Immature natural killer cell (primary cell): Measurements from ENCODE around the gene ERLIN1. TPM values are rescaled to one million over a fixed set of nuclear protein-coding genes. Genes with fewer than 3 reads are reported as not detected.
"Not testable (repeated sequence)": the region's sequence is repeated elsewhere in the genome, so short reads cannot be mapped to it uniquely, and the experiment has no call there.

Experiments
- DNase-seq, 3 donors: peaks; one replicate each; pipeline ENCODE4 v3.0.0; 2022; ENCODE audit warnings: mixed read lengths in 1 of 3
- H3K27ac Mint-ChIP-seq, 6 donors: one replicate each; pipeline ENCODE4 v1.8.0; 2020; ENCODE audit warnings: mixed read lengths in 6 of 6, mild to moderate bottlenecking in 5 of 6, inconsistent platforms in 4 of 6, moderate library complexity in 3 of 6
- H3K27me3 Mint-ChIP-seq, 3 donors: one replicate each; pipeline ENCODE4 v1.8.0; 2020 to 2021; ENCODE audit warnings: low read depth in 3 of 3, mild to moderate bottlenecking in 3 of 3, mixed read lengths in 3 of 3, moderate library complexity in 3 of 3, inconsistent platforms in 1 of 3
- H3K36me3 Mint-ChIP-seq, 3 donors: one replicate each; pipeline ENCODE4 v1.8.0; 2020; ENCODE audit warnings: mixed read lengths in 3 of 3, inconsistent platforms in 2 of 3, mild to moderate bottlenecking in 2 of 3
- H3K4me1 Mint-ChIP-seq, 2 donors: one replicate each; pipeline ENCODE4 v1.8.0; 2020; ENCODE audit warnings: inconsistent platforms in 2 of 2, mild to moderate bottlenecking in 2 of 2, mixed read lengths in 2 of 2, moderate library complexity in 1 of 2
- H3K4me3 Mint-ChIP-seq, 5 donors: one replicate each; pipeline ENCODE4 v1.8.0; 2020; ENCODE audit warnings: mild to moderate bottlenecking in 5 of 5, mixed read lengths in 5 of 5, inconsistent platforms in 3 of 5, moderate library complexity in 3 of 5
- H3K9me3 Mint-ChIP-seq, 6 donors: one replicate each; pipeline ENCODE4 v1.8.0; 2020; ENCODE audit warnings: mild to moderate bottlenecking in 6 of 6, mixed read lengths in 6 of 6, inconsistent platforms in 4 of 6, moderate library complexity in 3 of 6
- polyA plus RNA-seq, 3 donors: library from polyadenylated mRNA; unstranded; fragments of 300-500 nt; fragmentation: Illumina TruSeq; gene quantifications; one replicate each; pipeline ENCODE4 v1.2.3, GENCODE V29; 2021

ERLIN1 gene
- polyA plus RNA-seq, 3 donors from 2014 or later: 3.8 to 11.0 (median 9.6) TPM

- no peak overlapping the region for H3K27ac Mint-ChIP-seq
- no peak overlapping the region for H3K4me3 Mint-ChIP-seq
- H3K36me3 Mint-ChIP-seq: no peaks in the 10 kb centered on the region
- H3K4me1 Mint-ChIP-seq: no peaks in the 10 kb centered on the region
- DNase-seq: no peak
- no peaks in the 10 kb centered on the region for H3K9me3 Mint-ChIP-seq
- H3K27me3 Mint-ChIP-seq: peaks cover 0 to 13% (median 2%) of the 10 kb centered on the region in 3 donors
Measured at GRCh38 chr10:100140070-100140469, 45.8 kb downstream of the ERLIN1 start.

DNA sequence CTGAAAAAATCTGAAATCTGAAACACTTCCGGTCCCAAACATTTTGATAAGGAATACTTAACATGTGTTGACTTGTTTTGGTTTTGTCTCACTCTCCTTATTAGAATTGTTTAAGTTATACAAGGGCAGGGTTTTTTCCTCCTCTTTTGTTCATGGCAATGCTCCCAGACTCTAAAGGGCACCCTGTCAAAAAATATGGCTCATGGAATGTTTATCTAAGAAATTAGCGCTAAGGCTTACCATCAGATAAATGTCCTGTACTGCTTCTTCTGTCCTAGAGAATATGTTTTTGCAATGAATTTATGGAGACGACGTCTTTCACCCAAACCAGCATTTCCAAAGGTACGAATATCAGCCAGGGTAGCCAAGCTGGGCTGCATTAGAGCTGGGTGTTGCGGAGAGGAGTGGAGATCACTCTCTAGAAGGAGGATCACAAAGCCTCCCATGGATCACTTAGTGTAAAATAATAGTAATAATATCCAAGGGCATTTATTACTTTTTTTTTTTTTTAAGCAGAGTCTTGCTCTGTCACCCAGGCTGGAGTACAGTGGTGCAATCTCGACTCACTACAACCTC lies 46.8 kb downstream of the ERLIN1 start:
- Mint-ChIP-seq H3K4me3 (no peak overlapping the region), H3K36me3 (no peaks in the 10 kb centered on the region), H3K4me1 (no peaks in the 10 kb centered on the region), H3K9me3 (no peaks in the 10 kb centered on the region), H3K27me3 (peaks cover 0 to 12% (median 2%) of the 10 kb centered on the region in 3 donors), H3K27ac (no peak overlapping the region)
- no peak for DNase-seq

- Mint-ChIP-seq H3K36me3 (no peaks in the 10 kb centered on the region), H3K27me3 (peaks cover 0 to 5% (median 0%) of the 10 kb centered on the region in 3 donors), H3K27ac (no peak overlapping the region), H3K9me3 (peaks cover 0 to 2% (median 0%) of the 10 kb centered on the region in 6 donors), H3K4me3 (no peak overlapping the region), H3K4me1 (no peaks in the 10 kb centered on the region)
- DNase-seq: no peak
Measured at GRCh38 chr10:100135486-100135885, 50.3 kb downstream of the ERLIN1 start.

DNA sequence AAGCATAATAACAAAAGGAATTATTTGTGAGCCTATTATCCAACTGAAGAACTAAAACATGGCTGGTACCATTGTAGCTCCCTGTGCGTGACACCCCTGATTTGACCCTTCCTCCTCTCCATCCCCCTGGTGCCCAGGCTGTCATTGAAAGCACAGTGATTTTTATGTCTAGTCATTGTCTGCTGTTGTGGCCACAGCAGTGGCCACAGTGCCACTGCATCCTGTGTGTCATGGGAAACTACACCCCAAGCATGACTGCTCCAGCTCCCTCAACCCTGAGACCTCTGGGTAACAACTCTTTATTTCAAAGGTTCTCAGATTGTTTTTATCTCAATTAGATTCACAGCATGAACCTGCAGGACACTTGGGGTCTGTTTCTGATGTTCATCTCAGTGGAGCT lies 52.0 kb downstream of the ERLIN1 start:
- H3K27me3 Mint-ChIP-seq: peaks cover 0 to 5% (median under 1%) of the 10 kb centered on the region in 3 donors
- no peak overlapping the region for H3K4me3 Mint-ChIP-seq
- H3K9me3 Mint-ChIP-seq: peaks cover 0 to 2% (median 0%) of the 10 kb centered on the region in 6 donors
- H3K36me3 Mint-ChIP-seq: no peaks in the 10 kb centered on the region
- H3K4me1 Mint-ChIP-seq: no peaks in the 10 kb centered on the region
- H3K27ac Mint-ChIP-seq: no peak overlapping the region
- no peak for DNase-seq

DNA sequence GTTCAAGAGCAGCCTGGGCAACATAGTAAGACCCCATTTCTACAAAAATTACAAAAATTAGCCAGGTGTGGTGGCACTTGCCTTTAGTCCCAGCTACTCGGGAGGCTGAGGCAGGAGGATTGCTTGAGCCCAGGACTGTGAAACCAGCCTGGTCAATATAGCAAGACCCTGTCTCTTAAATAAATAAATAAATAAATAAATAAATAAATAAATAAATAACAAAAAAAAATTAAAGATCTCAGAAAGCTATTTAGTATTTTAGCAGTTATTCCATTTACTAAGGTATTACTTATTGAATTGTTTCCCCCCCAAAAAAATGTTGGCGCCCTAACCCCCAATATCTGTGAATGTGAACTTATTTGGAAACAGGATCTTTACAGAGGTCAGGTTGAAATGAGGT lies 53.4 kb downstream of the ERLIN1 start:
- no peaks in the 10 kb centered on the region for H3K4me1 Mint-ChIP-seq
- H3K27ac Mint-ChIP-seq: no peak overlapping the region
- no peaks in the 10 kb centered on the region for H3K36me3 Mint-ChIP-seq
- H3K9me3 Mint-ChIP-seq: peaks cover 0 to 2% (median 0%) of the 10 kb centered on the region in 6 donors
- peaks cover 0 to 9% (median 2%) of the 10 kb centered on the region in 3 donors for H3K27me3 Mint-ChIP-seq
- DNase-seq: no peak
- H3K4me3 Mint-ChIP-seq: no peak overlapping the region

- Mint-ChIP-seq H3K36me3 (no peaks in the 10 kb centered on the region), H3K27me3 (peaks cover 0 to 8% (median 2%) of the 10 kb centered on the region in 3 donors), H3K9me3 (peaks cover 0 to 2% (median 0%) of the 10 kb centered on the region in 6 donors), H3K4me1 (no peaks in the 10 kb centered on the region), H3K4me3 (no peak overlapping the region), H3K27ac (no peak overlapping the region)
- DNase-seq: no peak
Measured at GRCh38 chr10:100131571-100131970, 54.3 kb downstream of the ERLIN1 start.

DNA sequence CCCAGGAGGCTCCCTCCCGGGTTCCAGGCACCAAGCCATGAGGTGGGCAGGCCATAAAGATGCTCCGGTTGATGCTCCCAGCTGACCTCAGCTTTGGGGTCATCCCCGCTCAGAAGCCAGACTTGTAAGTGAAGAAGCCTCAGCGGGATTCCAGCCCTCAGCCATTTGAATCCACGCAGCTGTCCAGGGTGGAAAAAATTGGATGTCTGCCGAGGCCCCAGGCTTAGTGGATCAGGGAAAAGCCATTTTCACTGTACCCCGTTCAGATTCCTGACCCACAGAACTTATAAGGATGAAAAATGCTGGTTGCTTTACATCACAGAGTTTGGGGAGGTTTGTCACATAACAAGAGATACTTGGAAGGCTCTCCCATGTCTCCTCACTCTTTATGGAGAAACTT lies 55.0 kb downstream of the ERLIN1 start:
- DNase-seq: no peak
- no peaks in the 10 kb centered on the region for H3K36me3 Mint-ChIP-seq
- H3K4me3 Mint-ChIP-seq: no peak overlapping the region
- no peak overlapping the region for H3K27ac Mint-ChIP-seq
- H3K9me3 Mint-ChIP-seq: peaks cover 0 to 2% (median 0%) of the 10 kb centered on the region in 6 donors
- no peaks in the 10 kb centered on the region for H3K4me1 Mint-ChIP-seq
- peaks cover 0 to 4% (median 2%) of the 10 kb centered on the region in 3 donors for H3K27me3 Mint-ChIP-seq

- H3K4me3 Mint-ChIP-seq: no peak overlapping the region
- no peak overlapping the region for H3K27ac Mint-ChIP-seq
- no peaks in the 10 kb centered on the region for H3K4me1 Mint-ChIP-seq
- H3K36me3 Mint-ChIP-seq: no peaks in the 10 kb centered on the region
- H3K9me3 Mint-ChIP-seq: peaks cover 0 to 2% (median 0%) of the 10 kb centered on the region in 6 donors
- peaks cover 0 to 6% (median 2%) of the 10 kb centered on the region in 3 donors for H3K27me3 Mint-ChIP-seq
- no peak for DNase-seq
Measured at GRCh38 chr10:100129424-100129823, 56.4 kb downstream of the ERLIN1 start.

GRCh38 chr10:100128951-100129350 lies 56.9 kb downstream of the ERLIN1 start:
- H3K4me1 Mint-ChIP-seq: no peaks in the 10 kb centered on the region
- peaks cover 0 to 2% (median 0%) of the 10 kb centered on the region in 6 donors for H3K9me3 Mint-ChIP-seq
- H3K27me3 Mint-ChIP-seq: peaks cover 0 to 8% (median 2%) of the 10 kb centered on the region in 3 donors
- DNase-seq: no peak
- no peaks in the 10 kb centered on the region for H3K36me3 Mint-ChIP-seq
- no peak overlapping the region for H3K4me3 Mint-ChIP-seq
- no peak overlapping the region for H3K27ac Mint-ChIP-seq

GRCh38 chr10:100125335-100125734 lies 60.5 kb downstream of the ERLIN1 start:
- H3K9me3 Mint-ChIP-seq, H3K4me3 Mint-ChIP-seq: not testable (repeated sequence)

DNA sequence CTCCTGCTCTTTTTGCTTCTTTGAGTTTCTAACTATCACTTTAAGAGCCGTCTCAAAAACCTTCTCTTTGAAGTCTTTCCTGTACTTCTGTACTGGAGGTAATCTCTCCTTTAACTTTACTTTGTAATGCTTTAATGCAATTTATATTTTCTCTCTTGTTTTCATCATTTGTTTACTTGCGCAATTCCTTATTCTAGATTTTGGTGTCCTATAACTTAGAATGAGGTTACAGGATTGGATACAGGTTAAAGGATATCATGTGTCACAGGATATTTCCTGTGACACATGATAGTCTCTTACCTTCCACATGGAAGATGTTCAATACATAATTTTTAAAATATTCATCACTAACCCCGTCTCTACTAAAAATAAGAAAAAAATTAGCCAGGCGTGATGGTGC lies 61.7 kb downstream of the ERLIN1 start:
- peaks cover 0 to 10% (median 2%) of the 10 kb centered on the region in 3 donors for H3K27me3 Mint-ChIP-seq
- no peak for DNase-seq
- no peaks in the 10 kb centered on the region for H3K9me3 Mint-ChIP-seq
- no peak overlapping the region for H3K4me3 Mint-ChIP-seq
- no peaks in the 10 kb centered on the region for H3K36me3 Mint-ChIP-seq
- H3K4me1 Mint-ChIP-seq: no peaks in the 10 kb centered on the region
- H3K27ac Mint-ChIP-seq: no peak overlapping the region

More at GRCh38 chr10:100125335-100125734, 60.5 kb downstream of the ERLIN1 start:
- not testable (repeated sequence) for DNase-seq, H3K27me3 Mint-ChIP-seq, H3K27ac Mint-ChIP-seq, H3K36me3 Mint-ChIP-seq, H3K4me1 Mint-ChIP-seq

DNA sequence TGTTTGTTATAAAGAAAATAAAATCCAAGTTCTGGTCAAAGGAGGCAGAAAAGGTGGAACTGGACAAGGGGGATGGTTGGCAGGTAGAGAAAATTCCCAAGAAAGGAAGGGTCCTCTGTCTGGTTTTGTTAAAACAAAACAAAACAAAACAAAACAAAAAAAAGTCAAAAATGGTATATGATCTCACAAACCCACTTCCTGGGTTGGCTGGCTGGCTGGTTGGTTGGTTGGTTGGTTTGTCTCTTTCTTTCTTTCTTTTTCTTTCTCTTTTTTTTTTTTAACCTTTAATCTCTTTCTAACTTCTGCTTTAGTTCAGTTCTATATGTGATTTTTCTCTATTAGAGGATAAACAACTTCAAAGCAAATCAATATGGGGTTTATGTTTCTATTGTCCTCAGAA lies 63.0 kb downstream of the ERLIN1 start:
- Mint-ChIP-seq H3K27ac (no peak overlapping the region), H3K4me3 (no peak overlapping the region), H3K27me3 (peaks cover 0 to 6% (median under 1%) of the 10 kb centered on the region in 3 donors), H3K4me1 (no peaks in the 10 kb centered on the region), H3K9me3 (peaks cover 0 to 1% (median 0%) of the 10 kb centered on the region in 6 donors), H3K36me3 (no peaks in the 10 kb centered on the region)
- no peak for DNase-seq

DNA sequence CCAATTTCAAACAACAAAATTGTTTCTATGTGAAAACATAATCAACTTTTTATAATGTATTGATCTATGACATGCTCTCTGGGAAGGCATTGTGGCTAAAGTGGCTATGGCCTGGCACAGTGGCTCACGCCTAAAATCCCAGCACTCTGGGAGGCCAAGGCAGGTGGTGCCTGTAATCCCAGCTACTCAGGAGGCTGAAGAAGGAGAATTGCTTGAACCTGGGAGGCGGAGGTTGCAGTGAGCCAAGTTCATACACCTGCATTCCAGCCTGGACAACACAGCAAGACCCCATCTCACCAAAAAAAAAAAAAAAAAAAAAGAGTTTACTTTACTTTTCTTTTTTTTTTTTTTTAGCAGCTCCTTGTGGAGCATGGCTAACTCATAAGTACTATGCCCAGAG lies 65.3 kb downstream of the ERLIN1 start:
- peaks cover 0 to 1% (median 0%) of the 10 kb centered on the region in 6 donors for H3K9me3 Mint-ChIP-seq
- no peaks in the 10 kb centered on the region for H3K4me1 Mint-ChIP-seq
- peaks cover 2 to 6% (median 3%) of the 10 kb centered on the region in 3 donors for H3K27me3 Mint-ChIP-seq
- DNase-seq: no peak
- H3K36me3 Mint-ChIP-seq: no peaks in the 10 kb centered on the region
- H3K27ac Mint-ChIP-seq: no peak overlapping the region
- no peak overlapping the region for H3K4me3 Mint-ChIP-seq

GRCh38 chr10:100119726-100120125 lies 66.1 kb downstream of the ERLIN1 start:
- Mint-ChIP-seq H3K4me3 (no peak overlapping the region), H3K27me3 (peaks cover 3 to 4% (median 3%) of the 10 kb centered on the region in 3 donors), H3K36me3 (no peaks in the 10 kb centered on the region), H3K27ac (no peak overlapping the region), H3K9me3 (peaks cover 0 to 1% (median 0%) of the 10 kb centered on the region in 6 donors), H3K4me1 (no peaks in the 10 kb centered on the region)
- no peak for DNase-seq
